ENCODE results near the gene CFAP54.
"Not testable (repeated sequence)": the region's sequence is repeated elsewhere in the genome, so short reads cannot be mapped to it uniquely, and the experiment has no call there.

CFAP54 gene

DNA sequence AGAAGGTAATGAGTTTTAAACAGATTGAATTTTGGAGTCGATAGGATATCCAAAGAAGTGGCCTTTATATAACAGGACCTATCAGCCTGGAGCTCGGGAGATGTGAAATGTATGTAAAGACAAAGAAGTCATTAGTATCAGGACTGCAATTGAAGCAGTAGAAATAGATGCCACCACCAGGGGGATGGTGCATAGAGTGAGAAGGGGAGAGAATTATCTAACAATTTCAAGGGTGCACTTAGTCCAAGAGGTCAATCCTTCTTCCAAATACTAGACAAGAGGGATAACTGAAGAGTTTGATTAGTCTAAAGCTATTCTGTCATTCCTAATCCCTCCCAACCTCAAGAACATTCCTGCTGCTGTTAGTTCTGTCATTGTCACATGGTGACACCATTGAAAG is 127.8 kb downstream of the CFAP54 start:
- DNase-seq (ENCODE audit: low read depth in 2 of 2): no peak

GRCh38 chr12:96623155-96623554 is 133.8 kb downstream of the CFAP54 start:
- DNase-seq (ENCODE audit: low read depth in 2 of 2): no peak

DNA sequence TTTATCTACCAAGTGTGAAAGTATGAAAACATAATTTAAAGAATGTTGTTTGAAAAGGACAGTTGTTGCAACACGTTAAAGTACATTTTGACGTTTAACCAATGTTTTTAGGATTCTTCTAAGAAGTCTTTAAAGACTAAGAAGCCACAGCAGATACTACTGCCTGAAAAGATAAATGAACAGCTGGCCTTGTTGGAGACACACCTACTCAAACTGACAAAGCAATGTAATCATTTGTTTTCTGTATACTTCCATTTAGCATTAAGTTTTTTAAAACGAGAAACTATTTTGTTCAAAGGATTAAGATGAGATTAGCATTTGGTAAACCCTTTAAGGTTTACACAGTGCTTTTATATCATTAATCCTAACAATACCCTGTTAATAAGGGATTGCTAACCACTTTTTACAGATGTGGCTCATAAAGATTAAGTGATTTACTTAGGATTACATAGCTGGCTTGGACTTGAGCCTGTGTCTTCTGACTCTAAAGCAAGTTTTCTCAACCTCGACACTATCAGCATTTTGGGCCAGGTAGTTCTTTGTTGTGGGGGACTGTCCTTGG is 134.4 kb downstream of the CFAP54 start:
- no peak for DNase-seq (ENCODE audit: low read depth in 2 of 2)

GRCh38 chr12:96635844-96636243 is 146.5 kb downstream of the CFAP54 start:
- no peak for DNase-seq (ENCODE audit: low read depth in 2 of 2)

DNA sequence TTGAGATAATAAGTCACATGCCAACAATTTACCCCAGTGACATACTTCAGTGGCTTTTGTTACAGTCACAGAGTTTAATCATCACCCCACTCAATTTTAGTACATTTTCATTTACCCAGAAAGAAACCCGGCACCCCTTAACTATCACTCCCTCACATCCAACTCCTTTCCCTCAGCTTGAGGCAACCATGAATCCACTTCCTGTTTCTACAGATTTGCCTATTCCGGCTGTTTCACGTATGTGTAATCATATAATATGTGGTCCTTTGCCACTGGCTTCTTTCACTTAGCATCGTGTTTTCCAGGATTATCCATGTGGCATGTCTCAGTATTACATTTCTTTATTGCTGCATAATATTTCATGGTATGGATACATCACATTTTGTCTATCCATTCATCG is 147.5 kb downstream of the CFAP54 start:
- no peak for DNase-seq (ENCODE audit: low read depth in 2 of 2)

DNA sequence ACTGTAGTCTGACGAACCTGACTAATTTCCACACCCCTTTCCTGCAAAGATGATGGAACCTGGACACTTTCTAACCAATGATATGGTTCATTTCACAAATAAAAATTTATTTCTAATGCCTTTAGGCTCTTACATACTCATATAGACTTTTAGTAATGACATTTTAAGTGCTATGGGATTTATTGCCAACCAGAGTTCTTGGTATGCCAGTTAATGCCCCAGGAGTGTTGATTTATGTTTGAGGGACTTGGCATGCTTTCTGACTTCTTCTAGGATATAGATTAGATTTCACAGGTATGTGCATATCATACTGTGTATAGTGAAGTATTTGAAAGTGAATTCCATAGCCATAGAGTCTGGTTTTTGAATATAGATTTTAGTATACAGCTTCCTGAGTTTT is 159.5 kb downstream of the CFAP54 start:
- no peak for DNase-seq (ENCODE audit: low read depth in 2 of 2)

DNA sequence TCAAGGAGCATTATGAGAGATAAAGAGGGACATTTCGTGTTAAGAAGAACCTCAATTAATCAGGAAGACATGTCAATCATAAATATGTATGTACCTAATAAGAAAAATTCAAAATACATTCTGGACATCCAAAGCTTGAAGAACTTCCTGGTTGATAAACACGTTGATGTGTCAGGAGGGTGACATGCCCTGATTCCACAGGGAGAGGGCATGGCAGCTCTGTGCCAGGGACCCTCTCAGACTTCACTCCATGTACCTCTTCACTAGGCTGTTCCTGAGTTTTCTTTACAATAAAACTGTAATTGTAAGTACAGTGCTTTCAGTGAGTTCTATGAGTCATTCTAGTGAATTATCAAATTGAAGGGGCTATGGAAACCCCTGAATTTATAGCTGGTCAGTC is 163.5 kb downstream of the CFAP54 start:
- DNase-seq (ENCODE audit: low read depth in 2 of 2): no peak

DNA sequence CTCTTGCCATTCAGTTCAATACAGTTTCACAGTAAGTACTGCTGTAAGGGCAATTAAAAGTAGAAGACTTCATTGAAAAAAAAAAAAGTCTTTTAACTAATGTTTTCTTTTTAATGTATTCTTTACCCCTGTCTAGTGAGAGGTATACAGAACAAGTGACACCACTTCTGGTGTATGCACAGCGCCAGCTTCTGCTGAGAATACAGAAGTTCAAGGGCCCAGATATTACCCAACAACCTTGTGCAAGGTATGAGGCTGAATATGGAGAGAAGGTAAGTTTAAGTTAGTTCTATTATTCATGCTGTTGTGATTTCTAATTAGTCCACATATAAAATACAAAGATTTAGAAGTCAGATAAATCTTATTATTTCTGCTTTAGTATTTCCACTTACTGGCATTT is 168.7 kb downstream of the CFAP54 start:
- no peak for DNase-seq (ENCODE audit: low read depth in 2 of 2)

DNA sequence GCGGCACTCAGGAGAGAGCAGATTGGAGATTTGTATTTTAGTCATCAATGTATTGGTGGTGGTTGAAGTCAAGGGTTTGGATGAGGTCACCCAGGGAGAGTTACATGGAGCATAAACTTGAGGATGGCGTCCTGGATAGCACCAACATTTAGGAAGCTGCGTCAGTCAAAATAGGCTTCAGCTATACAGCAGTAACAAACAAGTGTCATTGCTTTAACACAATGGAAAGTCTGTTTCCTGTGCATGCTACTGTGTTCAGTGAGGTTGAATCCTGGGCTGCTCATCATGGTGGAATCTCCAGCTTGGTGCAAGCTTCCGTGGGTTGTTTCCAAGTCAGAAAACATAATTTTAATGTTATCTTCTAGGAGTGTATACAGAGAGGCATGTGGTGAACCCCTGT is 180.4 kb downstream of the CFAP54 start:
- no peak for DNase-seq (ENCODE audit: low read depth in 2 of 2)

GRCh38 chr12:96670334-96670899 is 181.0 kb downstream of the CFAP54 start:
- DNase-seq (ENCODE audit: low read depth in 2 of 2): no peak

- not testable (repeated sequence) for DNase-seq (ENCODE audit: low read depth in 2 of 2)
These were observed 186.1 kb downstream of the CFAP54 start for GRCh38 chr12:96675519-96675918.

GRCh38 chr12:96677363-96677762 is 188.0 kb downstream of the CFAP54 start:
- DNase-seq (ENCODE audit: low read depth in 2 of 2): no peak

- no peak for DNase-seq (ENCODE audit: low read depth in 2 of 2)
These were observed 198.3 kb downstream of the CFAP54 start for GRCh38 chr12:96687719-96688118.

- DNase-seq (ENCODE audit: low read depth in 2 of 2): no peak
These were observed 209.1 kb downstream of the CFAP54 start for GRCh38 chr12:96698521-96698920.

DNA sequence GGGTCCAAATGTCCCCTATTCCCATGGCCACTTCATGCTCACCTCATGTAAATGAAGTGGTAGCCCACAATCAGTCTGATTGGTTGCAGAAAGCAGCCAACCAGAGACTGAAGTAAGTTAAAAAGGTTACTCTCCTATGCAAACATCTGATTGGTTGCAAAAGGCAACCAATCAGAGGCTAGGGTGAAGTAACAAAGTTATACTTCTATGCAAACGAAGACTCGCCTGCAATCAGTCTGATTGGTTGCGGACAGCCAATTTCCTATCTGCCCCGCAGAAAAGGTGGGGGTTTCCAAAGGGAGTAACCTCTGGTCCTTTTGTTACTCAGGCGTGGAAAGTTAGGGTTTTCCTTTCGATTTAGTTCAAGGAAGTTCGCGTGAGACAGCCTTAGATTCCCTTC is 209.6 kb downstream of the CFAP54 start:
- no peak for DNase-seq (ENCODE audit: low read depth in 2 of 2)

- no peak for DNase-seq (ENCODE audit: low read depth in 2 of 2)
These were observed 212.5 kb downstream of the CFAP54 start for GRCh38 chr12:96701856-96702255.

GRCh38 chr12:96710127-96710745 is 220.9 kb downstream of the CFAP54 start:
- no peak for DNase-seq (ENCODE audit: low read depth in 2 of 2)

DNA sequence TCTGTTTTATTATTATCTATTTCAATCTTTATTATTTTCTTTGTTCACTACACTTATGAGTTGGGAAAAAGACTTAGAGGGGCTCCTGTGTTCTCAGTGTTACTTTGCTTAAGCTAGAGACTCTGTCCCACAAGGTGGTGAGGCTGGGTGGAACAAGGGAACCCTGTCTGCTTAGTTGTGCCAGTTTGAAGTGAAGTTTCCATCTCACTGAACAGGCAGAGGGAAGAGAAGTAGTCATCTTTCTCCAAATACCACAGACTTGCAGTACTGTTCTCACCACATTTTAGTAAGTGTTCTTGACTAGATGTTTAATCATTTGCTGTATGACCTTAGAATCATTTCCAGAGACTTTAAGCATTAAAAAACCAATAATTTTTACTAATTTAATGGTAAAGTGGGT is 222.0 kb downstream of the CFAP54 start:
- no peak for DNase-seq (ENCODE audit: low read depth in 2 of 2)

DNA sequence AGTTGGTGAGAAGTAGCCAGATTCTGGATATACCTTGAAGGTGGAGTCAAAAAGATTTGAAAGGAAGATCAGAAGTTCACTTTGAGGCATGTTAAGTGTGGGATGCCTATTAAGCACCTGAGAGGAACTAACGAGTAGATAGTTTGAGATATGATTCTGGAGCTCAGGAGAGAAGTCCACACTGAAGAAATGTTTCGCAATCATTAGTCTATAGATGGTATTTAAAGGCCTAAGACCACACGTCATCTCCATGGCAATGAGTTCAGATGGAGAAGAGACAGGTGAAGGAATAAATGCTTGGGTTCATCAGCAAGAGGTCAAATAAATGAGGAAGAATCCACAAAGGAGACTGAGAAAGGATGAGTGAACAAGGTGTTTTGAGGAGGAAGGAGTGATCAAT is 224.8 kb downstream of the CFAP54 start:
- no peak for DNase-seq (ENCODE audit: low read depth in 2 of 2)

GRCh38 chr12:96719660-96720362 is 230.4 kb downstream of the CFAP54 start:
- DNase-seq (ENCODE audit: low read depth in 2 of 2): no peak

GRCh38 chr12:96720363-96720705 is 231.0 kb downstream of the CFAP54 start:
- no peak for DNase-seq (ENCODE audit: low read depth in 2 of 2)

DNA sequence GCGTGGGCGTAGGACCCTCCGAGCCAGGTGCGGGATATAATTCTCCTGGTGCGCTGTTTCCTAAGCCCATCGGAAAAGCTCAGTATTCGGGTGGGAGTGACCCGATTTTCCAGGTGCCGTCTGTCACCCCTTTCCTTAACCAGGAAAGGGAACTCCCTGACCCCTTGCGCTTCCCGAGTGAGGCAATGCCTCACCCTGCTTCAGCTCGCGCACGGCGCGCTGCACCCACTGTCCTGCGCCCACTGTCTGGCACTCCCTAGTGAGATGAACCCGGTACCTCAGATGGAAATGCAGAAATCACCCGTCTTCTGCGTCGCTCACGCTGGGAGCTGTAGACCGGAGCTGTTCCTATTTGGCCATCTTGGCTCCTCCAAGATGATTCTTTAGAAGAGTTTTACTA is 240.1 kb downstream of the CFAP54 start:
- not testable (repeated sequence) for DNase-seq (ENCODE audit: low read depth in 2 of 2)

DNA sequence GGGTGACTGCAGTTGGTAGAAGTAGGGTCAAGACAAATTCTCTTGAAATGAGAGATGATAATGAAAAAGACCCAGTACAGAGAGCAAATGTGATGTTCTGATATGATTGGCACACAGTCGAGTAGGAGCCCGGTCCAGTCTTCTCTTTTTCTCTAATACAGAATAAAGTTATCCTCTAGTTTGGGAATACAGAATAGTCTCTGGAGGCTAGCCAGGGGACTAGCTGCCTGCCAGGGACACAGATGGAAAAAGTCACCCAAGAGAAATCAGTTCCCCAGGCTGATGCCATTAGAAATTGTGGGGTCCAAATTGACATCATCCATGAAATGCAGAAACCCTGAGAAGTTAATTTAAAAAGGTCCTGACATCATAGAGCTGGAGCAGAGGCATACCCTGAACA is 240.5 kb downstream of the CFAP54 start:
- no peak for DNase-seq (ENCODE audit: low read depth in 2 of 2)
